Natural killer cell (primary cell): ENCODE data around the gene HSD3B1. TPM values are rescaled to one million over a fixed set of nuclear protein-coding genes. Genes with fewer than 3 reads are reported as not detected.

Experiments used
- ATAC-seq, 3 donors: fragments of 150-1000 bp in 2 of 3; fragments of 200-7000 bp in 1 of 3; cut with Tn5 transposase; 1 replicate in 1 of 3; 2 replicates in 2 of 3; pipeline ENCODE4 v1.10.0; 2021; ENCODE audit warnings: mild to moderate bottlenecking in 2 of 3, moderate library complexity in 2 of 3
- DNase-seq, 2 donors: peaks; one replicate each; pipeline versions ENCODE4 v3.0.0 to v3.0.0-alpha.2; 2013 to 2021; ENCODE audit warnings: mixed read lengths in 1 of 2
- H3K27ac ChIP-seq: one replicate; pipeline ENCODE4 v1.5.1; 2013; ENCODE audit warnings: mild to moderate bottlenecking, low read length
- H3K27me3 ChIP-seq: one replicate; pipeline ENCODE4 v1.6.1; 2013; ENCODE audit warnings: low read length; ENCODE audit not compliant: control insufficient read depth, insufficient read depth
- H3K36me3 ChIP-seq: one replicate; pipeline ENCODE4 v1.6.1; 2013; ENCODE audit warnings: low read length; ENCODE audit not compliant: control insufficient read depth, insufficient read depth
- H3K4me1 ChIP-seq: one replicate; pipeline ENCODE4 v1.6.1; 2013; ENCODE audit warnings: low read length; ENCODE audit not compliant: control insufficient read depth, insufficient read depth
- H3K4me3 ChIP-seq: one replicate; pipeline ENCODE4 v1.5.1; 2013; ENCODE audit warnings: low read length
- H3K9me3 ChIP-seq: one replicate; pipeline ENCODE4 v1.6.1; 2013; ENCODE audit warnings: low read length; ENCODE audit not compliant: control insufficient read depth, insufficient read depth
- H3K27ac Mint-ChIP-seq, 2 donors: one replicate each; pipeline ENCODE4 v1.8.0; 2022; ENCODE audit warnings: mild to moderate bottlenecking in 2 of 2, mixed read lengths in 2 of 2, moderate library complexity in 1 of 2
- H3K27me3 Mint-ChIP-seq, 2 donors: one replicate each; pipeline ENCODE4 v1.8.0; 2022; ENCODE audit warnings: low read depth in 2 of 2, mixed read lengths in 2 of 2
- H3K36me3 Mint-ChIP-seq: one replicate; pipeline ENCODE4 v1.8.0; 2022; ENCODE audit warnings: mixed read lengths
- H3K4me1 Mint-ChIP-seq, 2 donors: one replicate each; pipeline ENCODE4 v1.8.0; 2022; ENCODE audit warnings: mixed read lengths in 2 of 2
- H3K4me3 Mint-ChIP-seq: one replicate; pipeline ENCODE4 v1.8.0; 2022; ENCODE audit warnings: mild to moderate bottlenecking, moderate library complexity, mixed read lengths
- H3K9me3 Mint-ChIP-seq, 2 donors: one replicate each; pipeline ENCODE4 v1.8.0; 2022; ENCODE audit warnings: mixed read lengths in 2 of 2
- WGBS: methylation state at CpG from one replicate; pipeline ENCODE4 v1.1.7; 2013; ENCODE audit warnings: missing lambda C conversion rate; ENCODE audit not compliant: insufficient coverage; 5-methylcytosine and 5-hydroxymethylcytosine counted together
- intact Hi-C: fragments of 100-400 bp; cut with micrococcal nuclease; formaldehyde crosslinking; loops from one replicate; pipeline ENCODE4 v1.14.2; 2022
- total RNA-seq, 4 donors: library from RNA; stranded (reverse); fragments of 120-200 nt in 1 of 4; gene quantifications; one replicate each; pipeline versions ENCODE4 v1.2.3 to v1.2.4, GENCODE V29; 2013 to 2022
- TF ChIP-seq, protein P1 (sequence below): fragments of 200-600 bp; IDR thresholded peaks from one replicate; pipeline ENCODE4 v1.8.0; 2022; ENCODE audit warnings: antibody characterized with exemption

HSD3B1 gene
- total RNA-seq, 3 donors from 2014 or later (not counting 1 experiment from before 2014, with no cell fraction given), result not detected

DNA sequence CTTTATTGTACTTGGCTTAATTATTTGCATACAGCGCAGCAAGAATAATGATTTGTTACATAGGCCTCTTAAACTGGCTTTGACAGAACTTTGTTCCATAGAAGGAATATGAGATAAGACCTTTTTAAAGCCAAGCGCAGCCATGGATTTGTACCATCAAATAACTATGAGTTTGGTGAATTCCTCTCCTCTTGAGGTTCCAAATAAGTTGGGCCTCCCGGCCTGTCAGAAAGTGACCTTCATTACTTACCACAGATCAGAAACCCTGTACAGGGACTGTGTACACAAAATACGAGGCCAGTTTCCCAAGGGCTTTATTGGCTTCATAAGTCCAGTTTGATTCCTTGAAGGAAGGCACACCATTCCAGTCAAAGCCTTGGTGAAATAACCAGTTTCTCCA lies 21.8 kb upstream of the HSD3B1 start:
- Histone ChIP-seq H3K27me3 (no peaks in the 10 kb centered on the region), H3K4me1 (no peaks in the 10 kb centered on the region), H3K36me3 (no peaks in the 10 kb centered on the region), H3K9me3 (no peaks in the 10 kb centered on the region), H3K27ac (no peak overlapping the region), H3K4me3 (no peak overlapping the region)
- H3K27ac Mint-ChIP-seq, result no peak overlapping the region
- no peak overlapping the region for H3K4me3 Mint-ChIP-seq
- WGBS, result 92% methylated on average over 4 of the region's 4 CpGs
- no peaks in the 10 kb centered on the region for H3K36me3 Mint-ChIP-seq
- TF ChIP-seq, protein P1, sequence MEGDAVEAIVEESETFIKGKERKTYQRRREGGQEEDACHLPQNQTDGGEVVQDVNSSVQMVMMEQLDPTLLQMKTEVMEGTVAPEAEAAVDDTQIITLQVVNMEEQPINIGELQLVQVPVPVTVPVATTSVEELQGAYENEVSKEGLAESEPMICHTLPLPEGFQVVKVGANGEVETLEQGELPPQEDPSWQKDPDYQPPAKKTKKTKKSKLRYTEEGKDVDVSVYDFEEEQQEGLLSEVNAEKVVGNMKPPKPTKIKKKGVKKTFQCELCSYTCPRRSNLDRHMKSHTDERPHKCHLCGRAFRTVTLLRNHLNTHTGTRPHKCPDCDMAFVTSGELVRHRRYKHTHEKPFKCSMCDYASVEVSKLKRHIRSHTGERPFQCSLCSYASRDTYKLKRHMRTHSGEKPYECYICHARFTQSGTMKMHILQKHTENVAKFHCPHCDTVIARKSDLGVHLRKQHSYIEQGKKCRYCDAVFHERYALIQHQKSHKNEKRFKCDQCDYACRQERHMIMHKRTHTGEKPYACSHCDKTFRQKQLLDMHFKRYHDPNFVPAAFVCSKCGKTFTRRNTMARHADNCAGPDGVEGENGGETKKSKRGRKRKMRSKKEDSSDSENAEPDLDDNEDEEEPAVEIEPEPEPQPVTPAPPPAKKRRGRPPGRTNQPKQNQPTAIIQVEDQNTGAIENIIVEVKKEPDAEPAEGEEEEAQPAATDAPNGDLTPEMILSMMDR, result no peak
- intact Hi-C loops, result no loop called here
- DNase-seq, result no peak
- peaks cover 7 to 10% of the 10 kb centered on the region in 2 donors for H3K27me3 Mint-ChIP-seq
- no peaks in the 10 kb centered on the region for H3K4me1 Mint-ChIP-seq
- ATAC-seq, result no peak
- H3K9me3 Mint-ChIP-seq, result peaks cover 0 to 3% of the 10 kb centered on the region in 2 donors

DNA sequence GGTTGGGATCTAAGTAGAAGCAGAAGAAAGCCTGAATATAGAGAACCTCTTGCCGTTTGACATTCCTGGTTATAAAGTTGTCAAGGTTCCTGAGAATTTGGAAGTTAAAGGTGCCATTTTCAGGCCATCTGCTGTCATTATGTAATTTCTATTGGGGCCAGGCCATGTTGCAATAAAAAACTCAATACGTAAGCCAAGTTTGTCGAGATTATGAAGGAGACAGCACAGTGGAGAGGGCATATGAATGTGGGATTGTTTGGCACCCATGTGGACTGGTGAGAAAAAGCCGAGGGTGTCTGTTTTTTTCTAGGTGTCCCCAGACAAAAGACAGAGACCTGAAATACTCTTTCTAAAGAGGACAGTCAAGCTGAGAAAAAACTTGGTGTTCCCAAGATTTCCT lies 18.8 kb upstream of the HSD3B1 start:
- intact Hi-C loops, result no loop called here
- H3K4me3 Mint-ChIP-seq, result no peak overlapping the region

DNA sequence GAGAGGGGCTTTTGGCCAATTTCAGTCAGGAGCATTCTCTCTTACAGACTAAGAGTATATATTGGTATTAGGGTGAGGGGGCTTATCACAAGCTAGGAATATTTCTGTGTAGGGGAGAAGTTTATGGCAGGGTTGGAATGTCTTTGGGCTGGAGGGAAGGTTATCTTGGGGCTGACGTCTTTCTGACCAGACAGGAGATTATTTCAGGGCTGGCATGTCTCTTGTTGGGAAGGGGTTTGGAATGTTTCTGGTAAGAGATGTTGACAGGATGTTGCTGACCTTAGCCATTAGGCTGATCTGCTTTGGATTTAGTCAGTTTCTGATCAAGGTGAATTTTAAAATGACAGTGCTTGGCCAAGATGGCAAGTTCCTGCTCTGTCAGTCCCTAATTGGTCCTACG lies 17.8 kb upstream of the HSD3B1 start:
- H3K4me3 Mint-ChIP-seq, result no peak overlapping the region
- no peaks in the 10 kb centered on the region for H3K4me1 Mint-ChIP-seq
- intact Hi-C loops, result no loop called here
- H3K27ac ChIP-seq, result no peak overlapping the region
- peaks cover 0 to 11% of the 10 kb centered on the region in 2 donors for H3K9me3 Mint-ChIP-seq
- H3K9me3 ChIP-seq, result no peaks in the 10 kb centered on the region
- no peak overlapping the region for H3K27ac Mint-ChIP-seq
- ATAC-seq, result no peak
- H3K4me3 ChIP-seq, result no peak overlapping the region
- H3K27me3 ChIP-seq, result no peaks in the 10 kb centered on the region
- DNase-seq, result no peak
- WGBS, result 84% methylated on average over 2 of the region's 2 CpGs
- TF ChIP-seq, protein P1, result no peak
- H3K36me3 ChIP-seq, result no peaks in the 10 kb centered on the region
- peaks cover 0 to 10% of the 10 kb centered on the region in 2 donors for H3K27me3 Mint-ChIP-seq
- H3K4me1 ChIP-seq, result no peaks in the 10 kb centered on the region
- H3K36me3 Mint-ChIP-seq, result no peaks in the 10 kb centered on the region

More for the DNA sequence above, 18.8 kb upstream of the HSD3B1 start:
- Mint-ChIP-seq H3K4me1 (no peaks in the 10 kb centered on the region), H3K36me3 (no peaks in the 10 kb centered on the region), H3K27me3 (peaks cover 5 to 10% of the 10 kb centered on the region in 2 donors), H3K27ac (no peak overlapping the region), H3K9me3 (peaks cover 0 to 11% of the 10 kb centered on the region in 2 donors)
- H3K36me3 ChIP-seq, result no peaks in the 10 kb centered on the region
- no peaks in the 10 kb centered on the region for H3K27me3 ChIP-seq
- H3K9me3 ChIP-seq, result no peaks in the 10 kb centered on the region
- TF ChIP-seq, protein P1, result no peak
- no peak overlapping the region for H3K4me3 ChIP-seq
- no peak for ATAC-seq
- WGBS, result 89% methylated on average over 4 of the region's 4 CpGs
- H3K4me1 ChIP-seq, result no peaks in the 10 kb centered on the region
- no peak for DNase-seq
- no peak overlapping the region for H3K27ac ChIP-seq

DNA sequence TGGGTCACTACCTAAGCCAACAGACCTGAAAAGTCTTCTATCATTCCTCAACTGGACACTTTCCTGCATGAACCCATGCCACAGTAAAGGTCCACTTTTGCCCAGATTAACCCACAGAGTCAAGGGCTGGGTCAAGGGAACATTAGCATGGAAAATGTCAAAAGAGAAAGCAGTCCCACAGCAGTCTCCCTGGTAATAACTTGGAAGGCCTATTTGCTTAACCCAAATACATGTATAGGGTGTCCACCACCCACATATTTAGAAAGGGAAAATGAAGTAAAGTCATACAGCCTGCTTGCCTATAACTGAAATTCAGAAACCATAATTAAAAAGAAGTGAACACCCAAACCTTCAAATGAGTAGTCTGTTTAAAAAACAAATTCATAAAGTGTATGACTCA lies 16.1 kb upstream of the HSD3B1 start:
- no peak overlapping the region for H3K4me3 Mint-ChIP-seq
- Histone ChIP-seq H3K36me3 (no peaks in the 10 kb centered on the region), H3K27me3 (no peaks in the 10 kb centered on the region), H3K4me3 (no peak overlapping the region), H3K9me3 (no peaks in the 10 kb centered on the region), H3K27ac (no peak overlapping the region), H3K4me1 (no peaks in the 10 kb centered on the region)
- DNase-seq (no peak), ATAC-seq (no peak)
- intact Hi-C loops, result no loop called here
- H3K27me3 Mint-ChIP-seq, result peaks cover 0 to 10% of the 10 kb centered on the region in 2 donors
- H3K4me1 Mint-ChIP-seq, result no peaks in the 10 kb centered on the region
- TF ChIP-seq, protein P1, result no peak
- peaks cover 0 to 14% of the 10 kb centered on the region in 2 donors for H3K9me3 Mint-ChIP-seq
- no peaks in the 10 kb centered on the region for H3K36me3 Mint-ChIP-seq
- H3K27ac Mint-ChIP-seq, result no peak overlapping the region
